GM12878 (cell line): ENCODE data around the gene RPS27L. TPM values are rescaled to one million over a fixed set of nuclear protein-coding genes. Genes with fewer than 3 reads are reported as not detected.

Experiments used
- ATAC-seq: fragments of 200-7000 bp; cut with Tn5 transposase; 3 replicates; pipeline ENCODE4 v1.9.1; 2020; ENCODE audit warnings: mild to moderate bottlenecking, moderate library complexity
- BruUV-seq: library from RNA; stranded (reverse); fragments of 400-500 nt; replicated peaks from 2 replicates; lab custom pipeline; 2021; lab: Mats Ljungman, UMichigan
- CTCF ChIA-PET: fragments of 300-600 bp; sonication (Branson Sonifier 250); formaldehyde crosslinking; extraction: SDS; loops from one replicate; lab custom pipeline; 2021; ENCODE audit warnings: inconsistent platforms; lab: Yijun Ruan, JAX
- POLR2A ChIA-PET: fragments of 350-600 bp; formaldehyde crosslinking; extraction: SDS; loops from one replicate; lab custom pipeline; 2021; ENCODE audit warnings: inconsistent platforms; lab: Charles Lee
- RAD21 ChIA-PET: fragments of 300-600 bp; sonication (Branson Sonifier 250); formaldehyde crosslinking; loops from one replicate; lab custom pipeline; 2023; ENCODE audit warnings: antibody characterized with exemption; ENCODE audit not compliant: unreplicated experiment; lab: Charles Lee
- SMC1A ChIA-PET: fragments of 300-600 bp; sonication (Branson Sonifier 250); formaldehyde crosslinking; loops from one replicate; lab custom pipeline; 2023; ENCODE audit not compliant: unreplicated experiment, uncharacterized antibody; lab: Charles Lee
- DNase-seq: peaks from one replicate; pipeline ENCODE4 v3.0.0-alpha.2; 2011; ENCODE audit warnings: low read depth, low spot score
- FAIRE-seq: peaks from 3 replicates; lab custom pipeline; 2011; peaks lifted over from hg19 to GRCh38; lab: Jason Lieb, UNC
- H2AFZ ChIP-seq: 2 replicates; pipeline ENCODE4 v1.6.0; 2011; ENCODE audit warnings: low read depth, low read length, control low read depth; ENCODE audit not compliant: control insufficient read depth
- H3K27ac ChIP-seq: 2 replicates; pipeline ENCODE4 v1.5.1; 2011; ENCODE audit warnings: control low read depth; ENCODE audit not compliant: control insufficient read depth, insufficient read depth
- H3K27me3 ChIP-seq, 2 experiments: replicated peaks in 1 of 2; 2 replicates each; pipeline versions ENCODE4 v1.6.0 to v1.6.1; 2011; ENCODE audit warnings: low read length in 1 of 2; ENCODE audit not compliant: control insufficient read depth in 2 of 2, insufficient read depth in 2 of 2
- H3K36me3 ChIP-seq, 2 experiments: 2 replicates each; pipeline ENCODE4 v1.5.1; 2011; ENCODE audit warnings: low read length in 1 of 2; ENCODE audit not compliant: control insufficient read depth in 2 of 2, insufficient read depth in 2 of 2
- H3K4me1 ChIP-seq: 2 replicates; pipeline ENCODE4 v1.6.1; 2011; ENCODE audit warnings: mild to moderate bottlenecking, low read length, moderate library complexity, mixed read lengths; ENCODE audit not compliant: control insufficient read depth, insufficient read depth
- H3K4me2 ChIP-seq: 2 replicates; pipeline ENCODE4 v1.6.0; 2011; ENCODE audit warnings: control low read depth; ENCODE audit not compliant: control insufficient read depth, insufficient read depth
- H3K4me3 ChIP-seq: fragments of 200-600 bp; sonication (generic); 2 replicates; pipeline ENCODE4 v1.5.1; 2016
- H3K79me2 ChIP-seq: 2 replicates; pipeline ENCODE4 v1.6.0; 2011; ENCODE audit warnings: low read length; ENCODE audit not compliant: control insufficient read depth, insufficient read depth
- H3K9ac ChIP-seq: 2 replicates; pipeline ENCODE4 v1.8.0; 2011; ENCODE audit warnings: low read length, control low read depth, mixed read lengths; ENCODE audit not compliant: control insufficient read depth, insufficient read depth
- H3K9me3 ChIP-seq: replicated peaks from 3 replicates; pipeline ENCODE4 v1.5.1; 2011; ENCODE audit warnings: mild to moderate bottlenecking, low read length; ENCODE audit not compliant: control insufficient read depth, insufficient read depth
- H4K20me1 ChIP-seq: 2 replicates; pipeline ENCODE4 v1.6.0; 2011; ENCODE audit not compliant: control insufficient read depth, insufficient read depth
- BCL11A ChIP-seq: IDR thresholded peaks from 2 replicates; pipeline ENCODE4 v1.6.1; 2011; ENCODE audit warnings: low read depth, low read length
- CBX3 ChIP-seq: fragments of 200-600 bp; sonication (generic); IDR thresholded peaks from 2 replicates; pipeline ENCODE4 v1.6.1; 2016; ENCODE audit warnings: low read depth, borderline replicate concordance
- E2F4 ChIP-seq: IDR thresholded peaks from 2 replicates; pipeline ENCODE4 v1.6.1; 2012; ENCODE audit warnings: low read depth, low read length, improper control_type of control experiment
- EZH2 ChIP-seq: IDR thresholded peaks from 2 replicates; pipeline ENCODE4 v1.6.1; 2012; ENCODE audit warnings: low read depth, mild to moderate bottlenecking, control low read depth, inconsistent platforms, low read length, borderline replicate concordance; ENCODE audit not compliant: control insufficient read depth
- FOXK2 ChIP-seq: fragments of 450-650 bp; IDR thresholded peaks from 2 replicates; pipeline ENCODE4 v1.6.1; 2017; ENCODE audit warnings: mild to moderate bottlenecking, moderate library complexity
- FOXM1 ChIP-seq: IDR thresholded peaks from 2 replicates; pipeline ENCODE4 v1.6.1; 2012; ENCODE audit warnings: low read depth, mild to moderate bottlenecking, inconsistent platforms, low read length, moderate library complexity
- GATAD2B ChIP-seq: fragments of 450-650 bp; conservative IDR thresholded peaks from 2 replicates; pipeline ENCODE4 v1.6.1; 2017; ENCODE audit warnings: low read depth, mild to moderate bottlenecking, moderate library complexity
- JUNB ChIP-seq: IDR thresholded peaks from 2 replicates; pipeline ENCODE4 v1.6.1; 2016; ENCODE audit warnings: antibody characterized with exemption, mild to moderate bottlenecking
- MEF2A ChIP-seq: IDR thresholded peaks from 2 replicates; pipeline ENCODE4 v1.6.1; 2011; ENCODE audit warnings: low read depth, mild to moderate bottlenecking, low read length, moderate library complexity; ENCODE audit not compliant: insufficient read depth
- NFYB ChIP-seq: IDR thresholded peaks from 2 replicates; pipeline ENCODE4 v1.6.1; 2011; ENCODE audit warnings: low read depth, mild to moderate bottlenecking, low read length, improper control_type of control experiment, moderate library complexity; ENCODE audit not compliant: insufficient read depth
- RUNX3 ChIP-seq: IDR thresholded peaks from 2 replicates; pipeline ENCODE4 v1.6.1; 2012; ENCODE audit warnings: low read length, inconsistent platforms
- SREBF1 ChIP-seq: IDR thresholded peaks from 2 replicates; pipeline ENCODE4 v1.6.1; 2012; ENCODE audit warnings: mild to moderate bottlenecking, low read length
- SREBF2 ChIP-seq: IDR thresholded peaks from 2 replicates; pipeline ENCODE4 v1.6.1; 2012; ENCODE audit warnings: mild to moderate bottlenecking, low read length
- TAF1 ChIP-seq: IDR thresholded peaks from 2 replicates; pipeline ENCODE4 v1.6.1; 2011; ENCODE audit warnings: mild to moderate bottlenecking, low read depth, low read length, borderline replicate concordance
- TARDBP ChIP-seq: IDR thresholded peaks from 2 replicates; pipeline ENCODE4 v1.6.1; 2016; ENCODE audit warnings: borderline replicate concordance
- TCF12 ChIP-seq: IDR thresholded peaks from 2 replicates; pipeline ENCODE4 v1.6.1; 2011; ENCODE audit warnings: low read depth, mild to moderate bottlenecking, low read length
- WGBS: methylation state at CpG from one replicate; pipeline ENCODE4 v1.1.6; 2016; ENCODE audit warnings: low lambda C conversion rate; ENCODE audit not compliant: insufficient replicate concordance, insufficient coverage; ENCODE audit errors: missing lambda C conversion rate; 5-methylcytosine and 5-hydroxymethylcytosine counted together
- in situ Hi-C: fragments of 300-500 bp; cut with MboI; formaldehyde crosslinking; loops from 9 replicates; pipeline ENCODE4 v1.14.3; 2018; ENCODE audit warnings: mixed read lengths
- intact Hi-C: fragments of 100-400 bp; cut with micrococcal nuclease; formaldehyde crosslinking; loops from one replicate; pipeline ENCODE4 v1.14.2; 2022; ENCODE audit not compliant: unreplicated experiment
- polyA plus RNA-seq, 11 experiments: library from polyadenylated mRNA; depleted of rRNA in 4 of 11; unstranded in 6 of 11; stranded (reverse) in 5 of 11; fragments of >200 nt; fragmentation: Nextera tagmentation in 4 of 11; fragmentation: Illumina TruSeq in 1 of 11; extraction: Ambion mirVana in 4 of 11; extraction: Trizol in 1 of 11; gene quantifications; 1 replicate in 1 of 11; 2 replicates in 10 of 11; pipeline versions ENCODE4 v1.2.1 to v1.2.3, GENCODE V29; 2011 to 2016; ENCODE audit warnings: inconsistent platforms in 2 of 11, missing spikeins in 2 of 11, low read depth in 1 of 11
- total RNA-seq, 4 experiments: library from RNA; depleted of rRNA in 3 of 4; stranded (reverse); fragments of >200 nt in 3 of 4; fragmentation: Illumina TruSeq in 1 of 4; extraction: Trizol in 1 of 4; gene quantifications; 2 replicates each; pipeline versions ENCODE4 v1.2.1 to v1.2.3, GENCODE V29; 2013 to 2021
- TF ChIP-seq, protein P1 (sequence below): fragments of 450-650 bp; IDR thresholded peaks from 2 replicates; pipeline ENCODE4 v1.6.1; 2014; ENCODE audit warnings: mild to moderate bottlenecking

RPS27L gene
- total and polyA plus RNA-seq, 10 of the 15 experiments (the other 5 are each of a cell fraction or from before 2014, with no cell fraction given): 133 to 970 (median 220) TPM

DNA sequence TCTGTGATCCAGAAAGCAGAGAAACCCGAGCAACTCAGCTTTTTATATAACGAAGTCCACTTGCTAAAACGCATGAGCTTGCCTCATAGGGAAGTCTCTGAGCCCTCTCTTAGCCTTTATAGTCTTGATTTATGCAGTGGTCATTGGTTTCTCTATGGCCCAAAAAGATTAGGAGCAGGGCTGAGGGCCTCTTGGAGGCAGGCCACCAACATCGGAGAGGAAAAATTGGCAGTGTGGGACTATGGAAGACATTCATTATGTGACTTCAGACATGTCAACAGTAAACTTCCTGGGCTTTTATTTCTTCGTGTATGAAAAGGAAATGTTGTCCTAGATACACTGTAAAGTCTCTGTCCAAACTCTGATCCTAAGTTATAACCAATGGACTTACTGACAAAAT, 45.6 kb upstream of the RPS27L start:
- Histone ChIP-seq H3K9me3 (no peaks in the 10 kb centered on the region), H3K9ac (no peak overlapping the region), H3K4me1 (peaks cover 42% of the 10 kb centered on the region), H3K27me3 (no peaks in the 10 kb centered on the region), H3K27ac (peak overlapping the region; percentile 14; the same call in 1 of the 2 replicates), H3K4me2 (peak overlapping the region; percentile 57), H3K36me3 (peaks cover 0 to 14% of the 10 kb centered on the region in 2 experiments; a peak in 1 of 4 replicates), H3K79me2 (peaks cover 81% of the 10 kb centered on the region), H3K4me3 (no peak overlapping the region), H2AFZ (no peak overlapping the region), H4K20me1 (no peaks in the 10 kb centered on the region; the same call in 1 of the 2 replicates)
- in situ Hi-C loops (no loop called here), intact Hi-C loops (no loop called here)
- TF ChIP-seq NFYB (no peak), TARDBP (no peak), GATAD2B (no peak), SREBF2 (no peak), TAF1 (no peak), MEF2A (no peak), CBX3 (no peak), EZH2 (no peak), FOXM1 (no peak), TCF12 (no peak), SREBF1 (no peak), FOXK2 (no peak), BCL11A (no peak), JUNB (no peak), RUNX3 (no peak), E2F4 (no peak)
- TF ChIP-seq, protein P1, sequence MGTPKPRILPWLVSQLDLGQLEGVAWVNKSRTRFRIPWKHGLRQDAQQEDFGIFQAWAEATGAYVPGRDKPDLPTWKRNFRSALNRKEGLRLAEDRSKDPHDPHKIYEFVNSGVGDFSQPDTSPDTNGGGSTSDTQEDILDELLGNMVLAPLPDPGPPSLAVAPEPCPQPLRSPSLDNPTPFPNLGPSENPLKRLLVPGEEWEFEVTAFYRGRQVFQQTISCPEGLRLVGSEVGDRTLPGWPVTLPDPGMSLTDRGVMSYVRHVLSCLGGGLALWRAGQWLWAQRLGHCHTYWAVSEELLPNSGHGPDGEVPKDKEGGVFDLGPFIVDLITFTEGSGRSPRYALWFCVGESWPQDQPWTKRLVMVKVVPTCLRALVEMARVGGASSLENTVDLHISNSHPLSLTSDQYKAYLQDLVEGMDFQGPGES: no peak
- BruUV-seq: TSS peak; percentile 3
- SMC1A ChIA-PET: interaction anchor here (0.9 to 5.7 kb wide), 9 partner anchors 8 to 76 kb away, joined by 3 to 80 read pairs (median 5); no protein-coding TSS in a partner anchor
- DNase-seq (no peak), ATAC-seq (no peak), FAIRE-seq (no peak)
- WGBS: 65% methylated on average over 5 of the region's 5 CpGs
- POLR2A ChIA-PET: interaction anchor here (0.5 to 3.3 kb wide), 6 partner anchors 9 to 140 kb away, joined by 3 to 26 read pairs (median 4); no protein-coding TSS in a partner anchor
- CTCF ChIA-PET: interaction anchor here (0.9 to 5.1 kb wide), 9 partner anchors 9 to 200 kb away, joined by 3 to 48 read pairs (median 4); partner anchors contain the start of gene RPS27L
- RAD21 ChIA-PET: interaction anchor here (0.9 to 6.3 kb wide), 7 partner anchors 8 to 73 kb away, joined by 3 to 58 read pairs (median 4); no protein-coding TSS in a partner anchor
